A549 (cell line): Measurements from ENCODE around the gene ZBTB45.

ENCODE experiments used
- SREBF2 ChIP-seq: fragments of 450-650 bp; IDR thresholded peaks from 2 replicates; pipeline ENCODE4 v1.6.1; 2014; ENCODE audit warnings: mild to moderate bottlenecking, moderate library complexity
- TF ChIP-seq, protein P1 (sequence below): fragments of >200 bp; sonication (Bioruptor Twin); formaldehyde crosslinking; IDR thresholded peaks from 3 replicates; pipeline ENCODE4 v1.5.1; 2016

DNA sequence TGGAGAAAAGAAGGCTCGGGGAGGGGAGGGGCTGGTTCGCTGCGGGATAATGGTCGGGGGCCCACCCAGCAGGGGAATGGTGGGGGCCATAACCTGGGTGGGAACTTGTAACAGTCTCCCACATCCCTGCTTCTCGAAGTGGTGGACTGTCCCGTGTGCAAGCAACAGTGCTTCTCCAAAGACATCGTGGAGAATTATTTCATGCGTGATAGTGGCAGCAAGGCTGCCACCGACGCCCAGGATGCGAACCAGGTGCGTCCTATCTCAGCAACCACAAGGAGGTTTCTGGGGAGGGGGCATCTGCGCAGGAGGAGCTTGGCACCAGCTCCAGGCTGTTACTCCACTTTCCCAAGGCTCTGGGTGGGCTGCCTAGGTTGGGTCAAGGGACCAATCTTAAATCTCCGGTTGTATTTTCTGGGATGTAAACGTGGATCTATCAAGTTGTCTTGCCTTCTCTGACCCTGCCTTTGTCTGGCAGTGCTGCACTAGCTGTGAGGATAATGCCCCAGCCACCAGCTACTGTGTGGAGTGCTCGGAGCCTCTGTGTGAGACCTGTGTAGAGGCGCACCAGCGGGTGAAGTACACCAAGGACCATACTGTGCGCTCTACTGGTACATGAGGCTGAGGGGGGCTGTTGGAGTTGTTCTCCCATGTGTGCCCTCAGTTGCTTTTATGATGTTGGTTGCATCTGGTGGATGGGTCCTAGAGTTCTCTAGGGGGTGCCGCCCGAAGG, 25.8 kb upstream of the ZBTB45 start:
- TF ChIP-seq SREBF2: no peak
- TF ChIP-seq, protein P1, sequence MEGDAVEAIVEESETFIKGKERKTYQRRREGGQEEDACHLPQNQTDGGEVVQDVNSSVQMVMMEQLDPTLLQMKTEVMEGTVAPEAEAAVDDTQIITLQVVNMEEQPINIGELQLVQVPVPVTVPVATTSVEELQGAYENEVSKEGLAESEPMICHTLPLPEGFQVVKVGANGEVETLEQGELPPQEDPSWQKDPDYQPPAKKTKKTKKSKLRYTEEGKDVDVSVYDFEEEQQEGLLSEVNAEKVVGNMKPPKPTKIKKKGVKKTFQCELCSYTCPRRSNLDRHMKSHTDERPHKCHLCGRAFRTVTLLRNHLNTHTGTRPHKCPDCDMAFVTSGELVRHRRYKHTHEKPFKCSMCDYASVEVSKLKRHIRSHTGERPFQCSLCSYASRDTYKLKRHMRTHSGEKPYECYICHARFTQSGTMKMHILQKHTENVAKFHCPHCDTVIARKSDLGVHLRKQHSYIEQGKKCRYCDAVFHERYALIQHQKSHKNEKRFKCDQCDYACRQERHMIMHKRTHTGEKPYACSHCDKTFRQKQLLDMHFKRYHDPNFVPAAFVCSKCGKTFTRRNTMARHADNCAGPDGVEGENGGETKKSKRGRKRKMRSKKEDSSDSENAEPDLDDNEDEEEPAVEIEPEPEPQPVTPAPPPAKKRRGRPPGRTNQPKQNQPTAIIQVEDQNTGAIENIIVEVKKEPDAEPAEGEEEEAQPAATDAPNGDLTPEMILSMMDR: no peak
